Hepatocyte (in vitro differentiated cells): ENCODE results near the gene DOCK4. TPM values are rescaled to one million over a fixed set of nuclear protein-coding genes. Genes with fewer than 3 reads are reported as not detected.

Source experiments
- DNase-seq: peaks from one replicate; pipeline ENCODE4 v3.0.0-alpha.2; 2016; ENCODE audit warnings: low spot score
- H2AFZ ChIP-seq: fragments of 200-600 bp; sonication (generic); 2 replicates; pipeline ENCODE4 v1.6.0; 2016; ENCODE audit warnings: antibody characterized with exemption, mild to moderate bottlenecking
- H3K27ac ChIP-seq: fragments of 200-600 bp; sonication (generic); 2 replicates; pipeline ENCODE4 v1.5.1; 2016; ENCODE audit warnings: mild to moderate bottlenecking
- H3K27me3 ChIP-seq: fragments of 200-600 bp; sonication (generic); 2 replicates; pipeline ENCODE4 v1.6.1; 2016
- H3K36me3 ChIP-seq: fragments of 200-600 bp; sonication (generic); replicated peaks from 2 replicates; pipeline ENCODE4 v1.5.1; 2016; ENCODE audit warnings: low read depth; ENCODE audit not compliant: insufficient read depth
- H3K4me1 ChIP-seq: fragments of 200-600 bp; sonication (generic); 2 replicates; pipeline ENCODE4 v1.5.1; 2016; ENCODE audit warnings: mild to moderate bottlenecking, moderate library complexity; ENCODE audit not compliant: insufficient read depth
- H3K4me2 ChIP-seq: fragments of 200-600 bp; sonication (generic); 2 replicates; pipeline ENCODE4 v1.6.0; 2016
- H3K4me3 ChIP-seq: fragments of 200-600 bp; sonication (generic); 2 replicates; pipeline ENCODE4 v1.5.1; 2016; ENCODE audit warnings: mild to moderate bottlenecking
- H3K79me2 ChIP-seq: fragments of 200-600 bp; sonication (generic); 2 replicates; pipeline ENCODE4 v1.6.0; 2017; ENCODE audit warnings: mild to moderate bottlenecking
- H3K9me2 ChIP-seq: fragments of 200-600 bp; sonication (generic); replicated peaks from 2 replicates; pipeline ENCODE4 v1.6.0; 2017; ENCODE audit warnings: mild to moderate bottlenecking; ENCODE audit not compliant: insufficient read depth
- H3K9me3 ChIP-seq: fragments of 200-600 bp; sonication (generic); 2 replicates; pipeline ENCODE4 v1.5.1; 2016; ENCODE audit warnings: low read depth, mild to moderate bottlenecking
- H4K20me1 ChIP-seq: fragments of 200-600 bp; sonication (generic); 2 replicates; pipeline ENCODE4 v1.6.0; 2016; ENCODE audit warnings: mild to moderate bottlenecking; ENCODE audit not compliant: insufficient read depth, poor library complexity, severe bottlenecking
- CTCF ChIP-seq: fragments of 200-600 bp; sonication (generic); IDR thresholded peaks from 2 replicates; pipeline ENCODE4 v1.5.1; 2016; ENCODE audit warnings: antibody characterized with exemption, mild to moderate bottlenecking; ENCODE audit not compliant: poor library complexity
- EZH2 ChIP-seq: fragments of 200-600 bp; sonication (generic); IDR thresholded peaks from 2 replicates; pipeline ENCODE4 v1.6.1; 2016; ENCODE audit warnings: antibody characterized with exemption, mild to moderate bottlenecking, borderline replicate concordance
- EZH2phosphoT487 ChIP-seq: fragments of 200-600 bp; sonication (generic); IDR thresholded peaks from one replicate; pipeline ENCODE4 v1.6.1; 2018; ENCODE audit warnings: antibody characterized with exemption, mild to moderate bottlenecking, low read depth, moderate library complexity; ENCODE audit not compliant: unreplicated experiment, severe bottlenecking
- WGBS: methylation state at CpG from one replicate; pipeline ENCODE4 v1.1.6; 2016; ENCODE audit warnings: low lambda C conversion rate; ENCODE audit errors: missing lambda C conversion rate; 5-methylcytosine and 5-hydroxymethylcytosine counted together
- polyA plus RNA-seq: library from polyadenylated mRNA; unstranded; fragments of >200 nt; fragmentation: Nextera tagmentation; extraction: Ambion mirVana; gene quantifications from 2 replicates; pipeline ENCODE4 v1.2.1, GENCODE V29; 2016
- total RNA-seq: library from RNA; depleted of rRNA; stranded (reverse); fragments of >200 nt; gene quantifications from 2 replicates; pipeline ENCODE4 v1.2.3, GENCODE V29; 2014

Gene DOCK4
- total and polyA plus RNA-seq, 2 experiments from 2014 or later = 4.4 to 22.9 TPM

- no peak for TF ChIP-seq EZH2phosphoT487
- TF ChIP-seq EZH2 = no peak
- TF ChIP-seq CTCF = no peak
- H3K9me3 ChIP-seq = no peaks in the 10 kb centered on the region
- H3K9me2 ChIP-seq = no peaks in the 10 kb centered on the region
- no peak for DNase-seq
- H3K79me2 ChIP-seq = peaks cover 91% of the 10 kb centered on the region
- H3K27ac ChIP-seq = no peak overlapping the region
- H3K4me3 ChIP-seq = no peak overlapping the region
- H3K4me1 ChIP-seq = peaks cover 3% of the 10 kb centered on the region
- no peak overlapping the region for H2AFZ ChIP-seq
- H4K20me1 ChIP-seq = no peaks in the 10 kb centered on the region
- no peak overlapping the region for H3K4me2 ChIP-seq
- no peaks in the 10 kb centered on the region for H3K27me3 ChIP-seq
- H3K36me3 ChIP-seq = no peaks in the 10 kb centered on the region
These were observed 8.1 kb upstream of the DOCK4 start for GRCh38 chr7:112214268-112214667.

GRCh38 chr7:112213735-112214134 is 7.5 kb upstream of the DOCK4 start:
- TF ChIP-seq EZH2 = no peak
- TF ChIP-seq EZH2phosphoT487 = no peak
- TF ChIP-seq CTCF = no peak
- Histone ChIP-seq H3K9me2 (no peaks in the 10 kb centered on the region), H4K20me1 (no peaks in the 10 kb centered on the region), H3K79me2 (peaks cover 91% of the 10 kb centered on the region), H3K27me3 (no peaks in the 10 kb centered on the region), H3K36me3 (no peaks in the 10 kb centered on the region), H3K4me1 (peaks cover 3% of the 10 kb centered on the region), H3K4me3 (no peak overlapping the region), H3K4me2 (no peak overlapping the region), H2AFZ (no peak overlapping the region), H3K27ac (no peak overlapping the region), H3K9me3 (no peaks in the 10 kb centered on the region)
- WGBS = 96% methylated on average over 1 of the region's 1 CpG
- DNase-seq = no peak

GRCh38 chr7:112212571-112212970 is 6.4 kb upstream of the DOCK4 start:
- H4K20me1 ChIP-seq = no peaks in the 10 kb centered on the region
- no peaks in the 10 kb centered on the region for H3K27me3 ChIP-seq
- DNase-seq = no peak
- 97% methylated on average over 2 of the region's 2 CpGs for WGBS
- no peak overlapping the region for H2AFZ ChIP-seq
- no peak for TF ChIP-seq EZH2
- TF ChIP-seq CTCF = no peak
- H3K36me3 ChIP-seq = no peaks in the 10 kb centered on the region
- no peaks in the 10 kb centered on the region for H3K9me3 ChIP-seq
- peaks cover 3% of the 10 kb centered on the region for H3K4me1 ChIP-seq
- H3K4me3 ChIP-seq = no peak overlapping the region
- no peak overlapping the region for H3K27ac ChIP-seq
- H3K79me2 ChIP-seq = peaks cover 92% of the 10 kb centered on the region
- no peaks in the 10 kb centered on the region for H3K9me2 ChIP-seq
- H3K4me2 ChIP-seq = no peak overlapping the region

- H3K4me3 ChIP-seq = no peak overlapping the region
- peak; percentile 41 for DNase-seq
- no peak overlapping the region for H2AFZ ChIP-seq
- peaks cover 89% of the 10 kb centered on the region for H3K79me2 ChIP-seq
- no peaks in the 10 kb centered on the region for H3K36me3 ChIP-seq
- H3K4me1 ChIP-seq = peaks cover 3% of the 10 kb centered on the region
- WGBS = 25% methylated on average over 1 of the region's 1 CpG
- H3K9me2 ChIP-seq = no peaks in the 10 kb centered on the region
- peak overlapping the region; percentile 34 for H3K27ac ChIP-seq
- no peaks in the 10 kb centered on the region for H3K27me3 ChIP-seq
- peak overlapping the region; percentile 19 for H3K4me2 ChIP-seq
- no peaks in the 10 kb centered on the region for H4K20me1 ChIP-seq
- no peak for TF ChIP-seq EZH2
- TF ChIP-seq EZH2phosphoT487 = no peak
- no peak for TF ChIP-seq CTCF
- H3K9me3 ChIP-seq = no peaks in the 10 kb centered on the region
These were observed 5.2 kb upstream of the DOCK4 start for GRCh38 chr7:112211348-112211907.
